GM18517 (cell line): ENCODE results near the gene STX2.
"Not testable (repeated sequence)": the region's sequence is repeated elsewhere in the genome, so short reads cannot be mapped to it uniquely, and the experiment has no call there.

Experiments used
- ATAC-seq: cut with Tn5 transposase; IDR thresholded peaks from one replicate; pipeline ENCODE4 v1.9.1; 2021; ENCODE audit warnings: mild to moderate bottlenecking, moderate library complexity; ENCODE audit not compliant: unreplicated experiment

The STX2 gene

GRCh38 chr12:130870442-130871285 lies 31.6 kb upstream of the STX2 start:
- peak; percentile 67 for ATAC-seq

- no peak for ATAC-seq
Measured at GRCh38 chr12:130868412-130868811, 29.4 kb upstream of the STX2 start.

GRCh38 chr12:130863298-130863697 lies 24.2 kb upstream of the STX2 start:
- no peak for ATAC-seq

- ATAC-seq: not testable (repeated sequence)
Measured at GRCh38 chr12:130862771-130863170, 23.7 kb upstream of the STX2 start.

- no peak for ATAC-seq
Measured at GRCh38 chr12:130862161-130862560, 23.1 kb upstream of the STX2 start.

- ATAC-seq: no peak
Measured at GRCh38 chr12:130860311-130860710, 21.3 kb upstream of the STX2 start.

GRCh38 chr12:130859161-130859560 lies 20.1 kb upstream of the STX2 start:
- no peak for ATAC-seq

GRCh38 chr12:130858084-130858483 lies 19.0 kb upstream of the STX2 start:
- no peak for ATAC-seq

- no peak for ATAC-seq
Measured at GRCh38 chr12:130856088-130856487, 17.0 kb upstream of the STX2 start.

GRCh38 chr12:130850418-130851021 lies 11.5 kb upstream of the STX2 start:
- ATAC-seq: no peak

- no peak for ATAC-seq
Measured at GRCh38 chr12:130849561-130850417, 10.7 kb upstream of the STX2 start.

GRCh38 chr12:130848785-130849305 lies 9.8 kb upstream of the STX2 start:
- not testable (repeated sequence) for ATAC-seq

GRCh38 chr12:130848105-130848504 lies 9.1 kb upstream of the STX2 start:
- ATAC-seq: not testable (repeated sequence)

GRCh38 chr12:130847112-130847511 lies 8.1 kb upstream of the STX2 start:
- ATAC-seq: no peak

GRCh38 chr12:130846369-130846768 lies 7.3 kb upstream of the STX2 start:
- ATAC-seq: no peak

- ATAC-seq: no peak
Measured at GRCh38 chr12:130839770-130840404, 837 bp upstream of the STX2 start.

- no peak for ATAC-seq
Measured at GRCh38 chr12:130838284-130838950, 633 bp downstream of the STX2 start.

GRCh38 chr12:130835436-130835835 lies 3.6 kb downstream of the STX2 start:
- no peak for ATAC-seq

- ATAC-seq: no peak
Measured at GRCh38 chr12:130835011-130835410, 4.0 kb downstream of the STX2 start.

- no peak for ATAC-seq
Measured at GRCh38 chr12:130832561-130833209, 6.4 kb downstream of the STX2 start.
